ENCODE data around the gene ZNF469. TPM values are rescaled to one million over a fixed set of nuclear protein-coding genes. Genes with fewer than 3 reads are reported as not detected.

The ZNF469 gene
- total and polyA plus RNA-seq, 9 of the 15 experiments (the other 6 are each of a cell fraction or from before 2014, with no cell fraction given), result 0.01 to 0.04 TPM; not detected in 7

- TF ChIP-seq, protein P1, sequence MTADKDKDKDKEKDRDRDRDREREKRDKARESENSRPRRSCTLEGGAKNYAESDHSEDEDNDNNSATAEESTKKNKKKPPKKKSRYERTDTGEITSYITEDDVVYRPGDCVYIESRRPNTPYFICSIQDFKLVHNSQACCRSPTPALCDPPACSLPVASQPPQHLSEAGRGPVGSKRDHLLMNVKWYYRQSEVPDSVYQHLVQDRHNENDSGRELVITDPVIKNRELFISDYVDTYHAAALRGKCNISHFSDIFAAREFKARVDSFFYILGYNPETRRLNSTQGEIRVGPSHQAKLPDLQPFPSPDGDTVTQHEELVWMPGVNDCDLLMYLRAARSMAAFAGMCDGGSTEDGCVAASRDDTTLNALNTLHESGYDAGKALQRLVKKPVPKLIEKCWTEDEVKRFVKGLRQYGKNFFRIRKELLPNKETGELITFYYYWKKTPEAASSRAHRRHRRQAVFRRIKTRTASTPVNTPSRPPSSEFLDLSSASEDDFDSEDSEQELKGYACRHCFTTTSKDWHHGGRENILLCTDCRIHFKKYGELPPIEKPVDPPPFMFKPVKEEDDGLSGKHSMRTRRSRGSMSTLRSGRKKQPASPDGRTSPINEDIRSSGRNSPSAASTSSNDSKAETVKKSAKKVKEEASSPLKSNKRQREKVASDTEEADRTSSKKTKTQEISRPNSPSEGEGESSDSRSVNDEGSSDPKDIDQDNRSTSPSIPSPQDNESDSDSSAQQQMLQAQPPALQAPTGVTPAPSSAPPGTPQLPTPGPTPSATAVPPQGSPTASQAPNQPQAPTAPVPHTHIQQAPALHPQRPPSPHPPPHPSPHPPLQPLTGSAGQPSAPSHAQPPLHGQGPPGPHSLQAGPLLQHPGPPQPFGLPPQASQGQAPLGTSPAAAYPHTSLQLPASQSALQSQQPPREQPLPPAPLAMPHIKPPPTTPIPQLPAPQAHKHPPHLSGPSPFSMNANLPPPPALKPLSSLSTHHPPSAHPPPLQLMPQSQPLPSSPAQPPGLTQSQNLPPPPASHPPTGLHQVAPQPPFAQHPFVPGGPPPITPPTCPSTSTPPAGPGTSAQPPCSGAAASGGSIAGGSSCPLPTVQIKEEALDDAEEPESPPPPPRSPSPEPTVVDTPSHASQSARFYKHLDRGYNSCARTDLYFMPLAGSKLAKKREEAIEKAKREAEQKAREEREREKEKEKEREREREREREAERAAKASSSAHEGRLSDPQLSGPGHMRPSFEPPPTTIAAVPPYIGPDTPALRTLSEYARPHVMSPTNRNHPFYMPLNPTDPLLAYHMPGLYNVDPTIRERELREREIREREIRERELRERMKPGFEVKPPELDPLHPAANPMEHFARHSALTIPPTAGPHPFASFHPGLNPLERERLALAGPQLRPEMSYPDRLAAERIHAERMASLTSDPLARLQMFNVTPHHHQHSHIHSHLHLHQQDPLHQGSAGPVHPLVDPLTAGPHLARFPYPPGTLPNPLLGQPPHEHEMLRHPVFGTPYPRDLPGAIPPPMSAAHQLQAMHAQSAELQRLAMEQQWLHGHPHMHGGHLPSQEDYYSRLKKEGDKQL (CRISPR knock-in tag; IDR thresholded peaks at IDR 0.05; ENCODE audit: borderline replicate concordance), result no peak
- no peak for TF ChIP-seq NFATC3 (IDR thresholded peaks at IDR 0.05)
- TF ChIP-seq HMGN3 (IDR thresholded peaks at IDR 0.05; ENCODE audit: borderline replicate concordance, extremely low read depth, insufficient read length, low read depth, low read length), result no peak
- no peak for TF ChIP-seq RCOR1 (IDR thresholded peaks at IDR 0.05; ENCODE audit: borderline replicate concordance in 1 of 2, low read depth in 2 of 2, low read length in 2 of 2)
- no peak for TF ChIP-seq ZNF507 (tag; conservative IDR thresholded peaks at IDR 0.05)
Measured at GRCh38 chr16:88403794-88404581, 21.2 kb downstream of the ZNF469 start (continued).

Data from K562 (cell line).